B cell (primary cell): ENCODE data around the gene ABCG1.

Experiments used
- CTCF ChIP-seq: fragments of 200-600 bp; IDR thresholded peaks from one replicate; pipeline ENCODE4 v1.8.0; 2022; ENCODE audit warnings: antibody characterized with exemption, mild to moderate bottlenecking
- EZH2 ChIP-seq: IDR thresholded peaks from 2 replicates; pipeline ENCODE4 v1.6.1; 2012; ENCODE audit warnings: borderline replicate concordance, low read depth, mild to moderate bottlenecking, moderate library complexity, low read length; ENCODE audit not compliant: insufficient read depth, poor library complexity, severe bottlenecking

- TF ChIP-seq CTCF: no peak
- TF ChIP-seq EZH2: no peak
Measured at GRCh38 chr21:42336054-42336453, 117.1 kb downstream of the ABCG1 start.
